Hepatocyte (in vitro differentiated cells): Measurements from ENCODE around the gene ZFPM1. TPM values are rescaled to one million over a fixed set of nuclear protein-coding genes. Genes with fewer than 3 reads are reported as not detected.
"Not testable (repeated sequence)": the region's sequence is repeated elsewhere in the genome, so short reads cannot be mapped to it uniquely, and the experiment has no call there.

Experiments
- DNase-seq: peaks from one replicate; pipeline ENCODE4 v3.0.0-alpha.2; 2016; ENCODE audit warnings: low spot score
- H2AFZ ChIP-seq: fragments of 200-600 bp; sonication (generic); 2 replicates; pipeline ENCODE4 v1.6.0; 2016; ENCODE audit warnings: antibody characterized with exemption, mild to moderate bottlenecking
- H3K27ac ChIP-seq: fragments of 200-600 bp; sonication (generic); 2 replicates; pipeline ENCODE4 v1.5.1; 2016; ENCODE audit warnings: mild to moderate bottlenecking
- H3K27me3 ChIP-seq: fragments of 200-600 bp; sonication (generic); 2 replicates; pipeline ENCODE4 v1.6.1; 2016
- H3K36me3 ChIP-seq: fragments of 200-600 bp; sonication (generic); replicated peaks from 2 replicates; pipeline ENCODE4 v1.5.1; 2016; ENCODE audit warnings: low read depth; ENCODE audit not compliant: insufficient read depth
- H3K4me1 ChIP-seq: fragments of 200-600 bp; sonication (generic); 2 replicates; pipeline ENCODE4 v1.5.1; 2016; ENCODE audit warnings: mild to moderate bottlenecking, moderate library complexity; ENCODE audit not compliant: insufficient read depth
- H3K4me2 ChIP-seq: fragments of 200-600 bp; sonication (generic); 2 replicates; pipeline ENCODE4 v1.6.0; 2016
- H3K4me3 ChIP-seq: fragments of 200-600 bp; sonication (generic); 2 replicates; pipeline ENCODE4 v1.5.1; 2016; ENCODE audit warnings: mild to moderate bottlenecking
- H3K79me2 ChIP-seq: fragments of 200-600 bp; sonication (generic); 2 replicates; pipeline ENCODE4 v1.6.0; 2017; ENCODE audit warnings: mild to moderate bottlenecking
- H3K9me2 ChIP-seq: fragments of 200-600 bp; sonication (generic); replicated peaks from 2 replicates; pipeline ENCODE4 v1.6.0; 2017; ENCODE audit warnings: mild to moderate bottlenecking; ENCODE audit not compliant: insufficient read depth
- H3K9me3 ChIP-seq: fragments of 200-600 bp; sonication (generic); 2 replicates; pipeline ENCODE4 v1.5.1; 2016; ENCODE audit warnings: low read depth, mild to moderate bottlenecking
- H4K20me1 ChIP-seq: fragments of 200-600 bp; sonication (generic); 2 replicates; pipeline ENCODE4 v1.6.0; 2016; ENCODE audit warnings: mild to moderate bottlenecking; ENCODE audit not compliant: insufficient read depth, poor library complexity, severe bottlenecking
- EZH2 ChIP-seq: fragments of 200-600 bp; sonication (generic); IDR thresholded peaks from 2 replicates; pipeline ENCODE4 v1.6.1; 2016; ENCODE audit warnings: antibody characterized with exemption, mild to moderate bottlenecking, borderline replicate concordance
- EZH2phosphoT487 ChIP-seq: fragments of 200-600 bp; sonication (generic); IDR thresholded peaks from one replicate; pipeline ENCODE4 v1.6.1; 2018; ENCODE audit warnings: antibody characterized with exemption, mild to moderate bottlenecking, low read depth, moderate library complexity; ENCODE audit not compliant: unreplicated experiment, severe bottlenecking
- WGBS: methylation state at CpG from one replicate; pipeline ENCODE4 v1.1.6; 2016; ENCODE audit warnings: low lambda C conversion rate; ENCODE audit errors: missing lambda C conversion rate; 5-methylcytosine and 5-hydroxymethylcytosine counted together
- polyA plus RNA-seq: library from polyadenylated mRNA; unstranded; fragments of >200 nt; fragmentation: Nextera tagmentation; extraction: Ambion mirVana; gene quantifications from 2 replicates; pipeline ENCODE4 v1.2.1, GENCODE V29; 2016
- total RNA-seq: library from RNA; depleted of rRNA; stranded (reverse); fragments of >200 nt; gene quantifications from 2 replicates; pipeline ENCODE4 v1.2.3, GENCODE V29; 2014
- TF ChIP-seq, protein P1 (sequence below): fragments of 200-600 bp; sonication (generic); IDR thresholded peaks from 2 replicates; pipeline ENCODE4 v1.5.1; 2016; ENCODE audit warnings: antibody characterized with exemption, mild to moderate bottlenecking; ENCODE audit not compliant: poor library complexity

ZFPM1 gene
- total and polyA plus RNA-seq, 2 experiments from 2014 or later = 4.1 to 11.9 TPM

DNA sequence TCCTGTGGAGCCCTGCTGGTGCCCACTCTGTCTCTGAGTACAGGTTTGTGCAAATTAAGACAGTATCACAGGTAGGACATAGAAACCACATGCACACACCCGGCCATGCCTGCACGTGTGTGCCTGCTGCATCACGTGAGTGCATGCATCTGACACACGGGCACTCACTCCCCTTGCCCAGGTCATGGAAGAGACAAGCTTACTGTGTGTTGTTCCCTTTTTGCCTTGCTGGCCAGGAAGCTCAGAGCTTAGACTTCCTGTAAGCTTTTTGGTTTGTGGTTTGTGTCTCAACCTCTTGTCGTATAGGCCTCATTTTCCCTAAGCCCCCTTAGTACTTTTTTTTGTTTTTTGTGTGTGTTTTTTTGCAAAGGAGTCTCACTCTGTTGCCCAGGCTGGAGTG is 45.3 kb upstream of the ZFPM1 start:
- Histone ChIP-seq H3K4me2 (no peak overlapping the region), H3K4me3 (no peak overlapping the region), H3K27ac (no peak overlapping the region), H3K9me2 (no peaks in the 10 kb centered on the region), H3K36me3 (no peaks in the 10 kb centered on the region), H2AFZ (no peak overlapping the region), H3K79me2 (no peaks in the 10 kb centered on the region), H4K20me1 (no peaks in the 10 kb centered on the region), H3K9me3 (no peaks in the 10 kb centered on the region), H3K27me3 (no peaks in the 10 kb centered on the region), H3K4me1 (peaks cover 13% of the 10 kb centered on the region)
- no peak for DNase-seq
- TF ChIP-seq EZH2 = no peak
- no peak for TF ChIP-seq EZH2phosphoT487
- TF ChIP-seq, protein P1, sequence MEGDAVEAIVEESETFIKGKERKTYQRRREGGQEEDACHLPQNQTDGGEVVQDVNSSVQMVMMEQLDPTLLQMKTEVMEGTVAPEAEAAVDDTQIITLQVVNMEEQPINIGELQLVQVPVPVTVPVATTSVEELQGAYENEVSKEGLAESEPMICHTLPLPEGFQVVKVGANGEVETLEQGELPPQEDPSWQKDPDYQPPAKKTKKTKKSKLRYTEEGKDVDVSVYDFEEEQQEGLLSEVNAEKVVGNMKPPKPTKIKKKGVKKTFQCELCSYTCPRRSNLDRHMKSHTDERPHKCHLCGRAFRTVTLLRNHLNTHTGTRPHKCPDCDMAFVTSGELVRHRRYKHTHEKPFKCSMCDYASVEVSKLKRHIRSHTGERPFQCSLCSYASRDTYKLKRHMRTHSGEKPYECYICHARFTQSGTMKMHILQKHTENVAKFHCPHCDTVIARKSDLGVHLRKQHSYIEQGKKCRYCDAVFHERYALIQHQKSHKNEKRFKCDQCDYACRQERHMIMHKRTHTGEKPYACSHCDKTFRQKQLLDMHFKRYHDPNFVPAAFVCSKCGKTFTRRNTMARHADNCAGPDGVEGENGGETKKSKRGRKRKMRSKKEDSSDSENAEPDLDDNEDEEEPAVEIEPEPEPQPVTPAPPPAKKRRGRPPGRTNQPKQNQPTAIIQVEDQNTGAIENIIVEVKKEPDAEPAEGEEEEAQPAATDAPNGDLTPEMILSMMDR = no peak
- WGBS = 94% methylated on average over 5 of the region's 5 CpGs

DNA sequence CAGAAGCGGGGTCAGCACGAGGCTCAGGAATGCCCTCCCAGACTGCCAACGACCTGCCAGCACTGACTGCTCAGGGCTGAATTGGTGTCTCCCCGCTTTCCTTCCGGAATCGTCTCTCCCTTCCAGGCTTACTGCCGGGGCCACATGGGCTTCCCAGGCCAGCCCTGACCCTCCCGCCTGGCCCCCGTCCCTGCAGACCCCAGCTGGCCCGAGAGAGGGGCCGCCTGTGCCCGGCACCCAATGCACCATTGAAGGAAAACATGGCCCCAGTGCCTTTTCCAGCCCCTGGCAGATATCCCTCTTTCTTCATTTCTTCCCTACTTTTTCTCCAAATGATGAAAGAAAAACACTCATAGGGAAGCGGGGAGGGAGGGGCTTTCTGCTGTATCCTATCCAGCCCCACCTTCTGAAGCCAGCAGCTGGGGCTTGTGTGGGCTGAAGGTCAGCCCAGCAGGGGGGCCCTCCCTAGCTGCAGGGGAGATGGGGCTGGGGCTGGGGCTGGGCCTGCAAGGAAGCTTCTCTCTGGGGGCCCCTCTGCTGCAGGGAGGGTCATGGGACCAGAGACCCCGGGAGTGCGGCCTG is 44.4 kb upstream of the ZFPM1 start:
- Histone ChIP-seq H3K9me2 (no peaks in the 10 kb centered on the region), H3K27ac (no peak overlapping the region), H2AFZ (no peak overlapping the region), H3K4me3 (no peak overlapping the region), H3K27me3 (no peaks in the 10 kb centered on the region), H3K4me2 (no peak overlapping the region), H3K4me1 (peaks cover 13% of the 10 kb centered on the region), H3K36me3 (no peaks in the 10 kb centered on the region), H3K79me2 (no peaks in the 10 kb centered on the region), H4K20me1 (no peaks in the 10 kb centered on the region), H3K9me3 (no peaks in the 10 kb centered on the region)
- WGBS = 93% methylated on average over 13 of the region's 15 CpGs
- no peak for TF ChIP-seq EZH2phosphoT487
- TF ChIP-seq, protein P1 = no peak
- no peak for TF ChIP-seq EZH2
- no peak for DNase-seq

DNA sequence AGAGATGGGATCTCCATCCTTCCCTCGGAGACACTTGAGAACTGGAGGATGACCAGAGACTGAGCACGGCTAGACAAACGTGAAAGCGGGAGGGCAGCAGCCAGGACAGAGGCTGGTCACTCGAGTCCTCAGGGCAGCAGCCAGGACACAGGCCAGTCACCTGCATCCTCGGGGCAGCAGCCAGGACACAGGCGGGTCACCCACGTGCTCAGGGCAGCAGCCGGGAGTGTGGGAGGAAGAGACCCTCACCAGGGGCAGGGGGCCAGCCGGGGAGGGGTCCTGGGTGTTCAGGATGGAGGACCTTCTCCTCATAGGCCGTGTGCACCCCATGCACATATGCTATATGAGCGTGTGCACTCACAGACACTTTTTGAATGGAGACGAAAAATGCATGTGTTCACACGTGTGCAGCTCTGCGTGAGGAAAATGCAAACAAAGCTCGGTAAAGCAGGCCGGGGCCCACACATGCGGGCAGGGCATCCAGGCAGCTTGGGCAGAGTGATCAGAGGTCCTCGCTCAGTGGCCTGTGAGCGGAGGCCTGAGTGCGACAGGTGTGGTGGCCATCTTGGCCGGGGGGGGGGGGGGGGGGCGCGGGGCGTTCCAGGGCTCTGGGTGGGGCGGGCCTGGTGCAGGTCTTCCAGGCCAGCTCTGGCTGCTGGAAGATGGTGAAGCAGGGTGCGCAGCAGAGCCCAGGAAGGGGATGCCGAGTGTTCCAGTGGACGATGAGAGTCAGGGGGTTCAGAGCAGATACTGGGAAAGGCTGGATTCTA is 43.6 kb upstream of the ZFPM1 start:
- Histone ChIP-seq H3K4me3 (no peak overlapping the region), H4K20me1 (no peaks in the 10 kb centered on the region), H3K9me2 (no peaks in the 10 kb centered on the region)

DNA sequence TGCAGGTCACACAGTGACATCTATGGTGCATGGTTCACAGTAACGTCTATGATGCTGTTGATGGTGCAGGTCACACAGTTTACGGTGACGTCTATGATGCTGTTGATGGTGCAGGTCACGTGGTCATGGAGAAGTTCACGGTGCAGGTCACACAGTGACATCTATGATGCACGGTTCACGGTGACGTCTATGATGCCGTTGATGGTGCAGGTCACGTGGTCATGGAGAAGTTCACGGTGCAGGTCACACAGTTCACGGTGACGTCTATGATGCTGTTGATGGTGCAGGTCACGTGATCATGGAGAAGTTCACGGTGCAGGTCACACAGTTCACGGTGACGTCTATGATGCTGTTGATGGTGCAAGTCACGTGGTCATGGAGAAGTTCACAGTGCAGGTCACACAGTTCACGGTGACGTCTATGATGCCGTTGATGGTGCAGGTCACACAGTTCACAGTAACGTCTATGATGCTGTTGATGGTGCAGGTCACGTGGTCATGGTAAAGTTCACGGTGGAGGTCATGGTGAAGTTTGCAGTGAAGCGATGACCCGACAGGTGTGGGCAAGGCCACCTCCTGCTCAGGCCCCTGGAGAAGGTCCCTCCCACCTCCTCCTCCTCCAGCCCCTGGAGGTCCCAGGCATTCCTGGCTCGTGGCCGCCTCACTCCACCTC is 42.6 kb upstream of the ZFPM1 start:
- not testable (repeated sequence) for H3K4me2 ChIP-seq, H4K20me1 ChIP-seq, H3K4me3 ChIP-seq, H3K79me2 ChIP-seq, DNase-seq, H2AFZ ChIP-seq, H3K9me2 ChIP-seq, H3K27me3 ChIP-seq, H3K27ac ChIP-seq, H3K9me3 ChIP-seq, H3K36me3 ChIP-seq, H3K4me1 ChIP-seq
- WGBS = 98% methylated on average over 27 of the region's 28 CpGs

More for the DNA sequence above, 43.6 kb upstream of the ZFPM1 start:
- no peak for DNase-seq
- no peak overlapping the region for H2AFZ ChIP-seq
- H3K36me3 ChIP-seq = no peaks in the 10 kb centered on the region
- no peaks in the 10 kb centered on the region for H3K79me2 ChIP-seq
- no peaks in the 10 kb centered on the region for H3K27me3 ChIP-seq
- no peak overlapping the region for H3K4me2 ChIP-seq
- 90% methylated on average over 23 of the region's 29 CpGs for WGBS
- peaks cover 13% of the 10 kb centered on the region for H3K4me1 ChIP-seq
- H3K9me3 ChIP-seq = no peaks in the 10 kb centered on the region
- TF ChIP-seq, protein P1 = no peak
- TF ChIP-seq EZH2 (no peak), EZH2phosphoT487 (no peak)
- no peak overlapping the region for H3K27ac ChIP-seq
